ENCODE data around the gene NUP93.
"Not testable (repeated sequence)": the region's sequence is repeated elsewhere in the genome, so short reads cannot be mapped to it uniquely, and the experiment has no call there.

Gene NUP93

DNA sequence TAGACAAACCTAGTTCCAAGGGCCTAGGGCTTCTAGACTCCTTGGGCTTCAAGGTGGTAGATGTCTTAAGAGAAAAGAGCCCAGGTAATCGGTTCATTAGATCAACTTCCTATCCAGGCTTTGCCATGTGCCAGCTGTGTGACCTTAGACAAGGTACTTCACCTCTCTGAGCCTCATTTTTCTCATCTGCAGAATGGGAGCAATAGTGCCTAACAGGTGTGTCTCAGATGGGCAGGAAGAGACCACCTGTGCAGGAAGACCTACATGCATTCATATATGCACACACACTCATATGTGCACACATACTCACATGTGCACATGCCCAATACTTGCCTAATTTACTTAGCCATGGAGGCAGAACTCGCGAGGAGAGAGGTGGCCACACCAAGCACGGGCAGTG is 150.8 kb downstream of the NUP93 start:
- no peaks in the 10 kb centered on the region for H3K36me3 ChIP-seq
- intact Hi-C loops (cut with DNase I; ENCODE audit: low total_unique reads): no loop called here
- no peaks in the 10 kb centered on the region for H3K9me3 ChIP-seq
- no peaks in the 10 kb centered on the region for H3K27me3 ChIP-seq
- H3K4me3 ChIP-seq: no peak overlapping the region
- no peak overlapping the region for H3K27ac ChIP-seq
- DNase-seq: no peak
- H3K4me1 ChIP-seq: no peaks in the 10 kb centered on the region
- TF ChIP-seq, protein P1, sequence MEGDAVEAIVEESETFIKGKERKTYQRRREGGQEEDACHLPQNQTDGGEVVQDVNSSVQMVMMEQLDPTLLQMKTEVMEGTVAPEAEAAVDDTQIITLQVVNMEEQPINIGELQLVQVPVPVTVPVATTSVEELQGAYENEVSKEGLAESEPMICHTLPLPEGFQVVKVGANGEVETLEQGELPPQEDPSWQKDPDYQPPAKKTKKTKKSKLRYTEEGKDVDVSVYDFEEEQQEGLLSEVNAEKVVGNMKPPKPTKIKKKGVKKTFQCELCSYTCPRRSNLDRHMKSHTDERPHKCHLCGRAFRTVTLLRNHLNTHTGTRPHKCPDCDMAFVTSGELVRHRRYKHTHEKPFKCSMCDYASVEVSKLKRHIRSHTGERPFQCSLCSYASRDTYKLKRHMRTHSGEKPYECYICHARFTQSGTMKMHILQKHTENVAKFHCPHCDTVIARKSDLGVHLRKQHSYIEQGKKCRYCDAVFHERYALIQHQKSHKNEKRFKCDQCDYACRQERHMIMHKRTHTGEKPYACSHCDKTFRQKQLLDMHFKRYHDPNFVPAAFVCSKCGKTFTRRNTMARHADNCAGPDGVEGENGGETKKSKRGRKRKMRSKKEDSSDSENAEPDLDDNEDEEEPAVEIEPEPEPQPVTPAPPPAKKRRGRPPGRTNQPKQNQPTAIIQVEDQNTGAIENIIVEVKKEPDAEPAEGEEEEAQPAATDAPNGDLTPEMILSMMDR (IDR thresholded peaks at IDR 0.05): no peak

DNA sequence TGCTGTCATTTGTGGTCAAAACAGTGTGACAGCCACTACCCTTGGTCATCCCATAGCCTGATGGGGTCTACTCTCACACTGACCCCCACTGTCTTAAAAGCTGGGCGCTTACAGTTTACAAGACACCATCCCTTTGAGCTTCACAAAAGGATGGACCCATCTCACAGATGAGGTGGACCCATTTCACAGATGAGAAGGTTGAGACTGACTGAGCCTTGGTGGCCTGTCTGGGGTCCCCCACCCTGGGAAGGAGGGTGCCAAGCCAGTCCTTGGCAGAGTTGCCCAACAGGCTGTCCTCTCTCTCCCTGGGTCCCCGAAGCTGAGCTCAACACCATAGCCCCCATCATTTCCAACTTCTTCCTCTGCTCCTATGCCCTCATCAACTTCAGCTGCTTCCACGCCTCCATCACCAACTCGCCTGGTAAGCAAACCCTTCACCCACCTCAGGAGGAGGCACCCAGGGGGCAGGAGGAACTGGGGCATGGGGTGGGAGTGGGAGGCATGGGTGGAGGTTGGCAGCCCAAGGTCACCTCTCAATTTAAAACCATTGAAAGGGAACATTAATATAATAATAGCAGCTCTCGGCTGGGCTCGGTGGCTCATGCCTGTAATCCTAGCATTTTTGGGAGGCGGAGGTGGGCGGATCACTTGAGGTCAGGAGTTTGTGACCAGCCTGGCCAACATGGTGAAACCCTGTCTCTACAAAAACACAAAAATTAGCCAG is 152.3 kb downstream of the NUP93 start:
- TF ChIP-seq, protein P1 (IDR thresholded peaks at IDR 0.05): no peak
- H3K4me1 ChIP-seq: no peaks in the 10 kb centered on the region
- DNase-seq: no peak
- no peaks in the 10 kb centered on the region for H3K9me3 ChIP-seq
- no peak overlapping the region for H3K4me3 ChIP-seq
- no peaks in the 10 kb centered on the region for H3K27me3 ChIP-seq
- H3K27ac ChIP-seq: no peak overlapping the region
- intact Hi-C loops (cut with DNase I; ENCODE audit: low total_unique reads): no loop called here
- no peaks in the 10 kb centered on the region for H3K36me3 ChIP-seq

DNA sequence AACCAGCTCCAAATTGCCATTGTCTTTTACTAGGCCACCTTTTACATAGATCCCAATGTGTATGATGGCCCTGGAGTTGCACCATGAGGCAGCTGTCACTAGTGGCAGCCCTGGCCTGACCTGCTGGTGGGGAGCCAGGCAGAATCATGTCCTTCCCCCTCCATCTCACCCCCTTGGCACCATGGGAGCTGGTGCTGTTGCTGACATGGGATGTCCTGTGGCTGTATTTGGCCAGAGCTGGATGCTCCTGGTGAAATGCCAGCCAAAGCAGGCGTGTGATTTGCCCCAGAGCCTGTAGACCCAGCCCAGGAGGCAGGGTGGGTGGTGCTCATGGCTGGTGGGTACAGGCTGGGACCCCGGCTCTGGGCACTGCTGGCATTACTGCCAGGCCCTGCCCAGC is 153.7 kb downstream of the NUP93 start:
- H3K27ac ChIP-seq: no peak overlapping the region
- H3K4me1 ChIP-seq: no peaks in the 10 kb centered on the region
- TF ChIP-seq, protein P1 (IDR thresholded peaks at IDR 0.05): no peak
- no peak for DNase-seq
- intact Hi-C loops (cut with DNase I; ENCODE audit: low total_unique reads): no loop called here
- H3K36me3 ChIP-seq: no peaks in the 10 kb centered on the region
- no peaks in the 10 kb centered on the region for H3K27me3 ChIP-seq
- H3K4me3 ChIP-seq: no peak overlapping the region
- H3K9me3 ChIP-seq: no peaks in the 10 kb centered on the region

DNA sequence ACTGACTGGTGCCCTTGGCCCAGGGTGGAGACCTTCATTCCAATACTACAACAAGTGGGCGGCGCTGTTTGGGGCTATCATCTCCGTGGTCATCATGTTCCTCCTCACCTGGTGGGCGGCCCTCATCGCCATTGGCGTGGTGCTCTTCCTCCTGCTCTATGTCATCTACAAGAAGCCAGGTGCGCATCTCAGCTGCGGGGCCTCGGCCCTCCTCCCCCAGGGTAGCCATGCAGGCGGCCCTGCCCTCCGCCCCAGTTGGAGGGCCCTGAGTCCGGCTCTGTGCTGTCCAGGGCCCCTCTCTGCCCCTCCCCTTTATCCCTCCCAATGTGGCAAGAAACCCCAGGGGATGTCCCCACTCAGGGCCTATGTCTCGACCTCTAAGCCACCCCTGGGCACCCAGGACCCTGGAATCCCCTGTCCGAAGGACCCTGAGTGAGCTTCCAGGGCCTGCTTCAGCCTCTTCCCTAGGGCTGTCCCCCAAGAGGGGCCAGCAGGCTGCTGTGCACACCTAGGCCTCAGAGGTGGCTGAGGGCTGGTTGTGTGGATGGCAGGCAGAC is 154.2 kb downstream of the NUP93 start:
- H3K4me1 ChIP-seq: no peaks in the 10 kb centered on the region
- no peaks in the 10 kb centered on the region for H3K27me3 ChIP-seq
- H3K4me3 ChIP-seq: no peak overlapping the region
- H3K9me3 ChIP-seq: no peaks in the 10 kb centered on the region
- no peak overlapping the region for H3K27ac ChIP-seq
- TF ChIP-seq, protein P1 (IDR thresholded peaks at IDR 0.05): no peak
- no peaks in the 10 kb centered on the region for H3K36me3 ChIP-seq
- no peak for DNase-seq
- intact Hi-C loops (cut with DNase I; ENCODE audit: low total_unique reads): no loop called here

DNA sequence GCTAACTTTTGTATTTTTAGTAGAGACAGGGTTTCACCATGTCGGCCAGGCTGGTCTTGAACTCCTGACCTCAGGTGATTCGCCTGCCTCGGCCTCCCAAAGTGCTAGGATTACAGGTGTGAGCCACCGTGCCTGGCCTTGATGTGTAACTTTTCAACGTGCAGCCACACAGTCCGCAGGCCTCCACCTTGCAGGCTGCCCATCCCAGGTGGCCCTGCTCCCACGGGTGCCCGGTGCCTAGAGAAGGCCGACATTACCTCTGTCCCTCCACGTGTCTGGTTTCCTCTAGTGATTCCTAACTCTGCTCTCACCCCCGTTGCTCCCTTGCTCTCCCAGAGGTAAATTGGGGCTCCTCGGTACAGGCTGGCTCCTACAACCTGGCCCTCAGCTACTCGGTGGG is 155.0 kb downstream of the NUP93 start:
- intact Hi-C loops (cut with DNase I; ENCODE audit: low total_unique reads); H3K27ac ChIP-seq; H3K27me3 ChIP-seq; H3K9me3 ChIP-seq; H3K4me1 ChIP-seq; DNase-seq; H3K36me3 ChIP-seq; H3K4me3 ChIP-seq: not testable (repeated sequence)

DNA sequence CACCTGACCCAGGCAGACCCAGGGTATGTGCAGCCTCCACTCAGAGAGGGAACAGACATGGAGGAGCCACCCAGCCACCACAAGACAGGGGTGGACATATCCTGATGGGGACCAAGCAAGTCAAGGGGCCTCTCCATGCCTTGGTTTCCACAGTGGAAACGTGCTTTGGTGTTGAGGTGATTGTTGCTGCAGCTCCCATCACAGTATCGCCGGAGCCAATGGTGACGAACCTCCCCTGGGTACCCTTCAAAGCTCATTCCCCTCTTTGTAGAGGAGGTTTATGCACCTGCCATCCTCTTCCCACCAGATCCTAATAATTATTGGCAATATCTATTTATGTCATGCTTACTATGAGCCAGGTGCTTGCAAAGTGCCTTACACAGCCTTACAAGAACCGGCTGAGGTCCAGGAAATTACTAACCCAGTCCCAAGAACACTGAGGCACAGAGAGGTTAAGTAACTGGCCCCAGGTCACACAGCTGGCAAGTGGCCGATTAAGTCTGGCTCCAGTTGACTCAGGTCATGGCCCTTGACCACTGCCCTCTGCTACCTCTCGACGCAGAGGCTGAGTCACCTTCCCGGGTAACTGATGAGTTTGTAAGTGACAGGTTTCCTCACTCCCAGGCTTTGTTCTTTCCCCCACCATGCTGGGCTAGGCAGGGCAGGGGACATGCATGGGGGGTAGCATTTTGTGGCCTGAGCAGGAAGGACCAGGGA is 155.7 kb downstream of the NUP93 start:
- DNase-seq: no peak
- intact Hi-C loops (cut with DNase I; ENCODE audit: low total_unique reads): no loop called here
- H3K27ac ChIP-seq: no peak overlapping the region
- no peaks in the 10 kb centered on the region for H3K4me1 ChIP-seq
- H3K9me3 ChIP-seq: no peaks in the 10 kb centered on the region
- TF ChIP-seq, protein P1 (IDR thresholded peaks at IDR 0.05): no peak
- H3K36me3 ChIP-seq: no peaks in the 10 kb centered on the region
- no peaks in the 10 kb centered on the region for H3K27me3 ChIP-seq
- H3K4me3 ChIP-seq: no peak overlapping the region

All from tibial artery (tissue), 4 donors.